GM21529 (cell line): ENCODE measurements around the gene NR2C1.
"Not testable (repeated sequence)": the region's sequence is repeated elsewhere in the genome, so short reads cannot be mapped to it uniquely, and the experiment has no call there.

ENCODE experiments used
- ATAC-seq: cut with Tn5 transposase; IDR thresholded peaks from one replicate; pipeline ENCODE4 v1.9.1; 2021; ENCODE audit not compliant: unreplicated experiment

The NR2C1 gene

DNA sequence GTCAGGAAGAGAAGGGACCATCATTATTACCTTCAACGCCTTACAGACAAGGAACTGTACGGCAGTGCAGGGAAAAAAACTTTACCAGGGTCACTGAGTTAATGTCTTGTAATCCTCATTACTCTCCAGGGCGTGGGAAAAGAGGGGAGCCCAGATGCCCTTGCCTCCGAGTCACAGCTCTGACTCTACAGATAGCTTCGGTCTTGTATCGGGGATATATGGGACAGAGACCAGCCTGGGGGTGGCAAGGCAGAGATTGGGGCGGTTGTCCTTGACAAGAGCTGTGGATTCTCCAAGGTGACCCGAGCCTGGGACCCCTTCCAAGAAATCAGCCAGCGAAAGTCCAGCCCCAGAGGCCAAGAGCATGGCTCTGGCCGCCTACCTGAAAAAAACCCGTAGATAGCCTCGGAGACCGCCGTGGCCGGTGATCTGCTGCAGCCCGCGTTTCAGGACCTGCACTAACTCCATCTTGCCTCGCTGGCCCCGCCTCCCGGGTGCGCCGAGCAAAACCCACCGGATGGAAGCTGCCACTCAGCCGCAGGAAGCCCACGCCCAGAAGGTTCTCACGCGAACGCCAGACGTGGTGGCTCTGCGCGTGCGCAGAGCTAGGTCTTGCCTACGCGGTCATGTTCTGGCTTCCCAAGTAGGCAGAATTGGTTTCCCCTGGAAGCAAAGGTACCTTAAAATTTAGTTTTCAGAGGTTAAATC lies 70.1 kb downstream of the NR2C1 start, which contains the start of gene NDUFA12:
NDUFA12 (minus strand) TSS at position 485 of the 708 bp plus-strand sequence; CDS start at position 468, 17 bp downstream.
- ATAC-seq: peak; percentile 99

DNA sequence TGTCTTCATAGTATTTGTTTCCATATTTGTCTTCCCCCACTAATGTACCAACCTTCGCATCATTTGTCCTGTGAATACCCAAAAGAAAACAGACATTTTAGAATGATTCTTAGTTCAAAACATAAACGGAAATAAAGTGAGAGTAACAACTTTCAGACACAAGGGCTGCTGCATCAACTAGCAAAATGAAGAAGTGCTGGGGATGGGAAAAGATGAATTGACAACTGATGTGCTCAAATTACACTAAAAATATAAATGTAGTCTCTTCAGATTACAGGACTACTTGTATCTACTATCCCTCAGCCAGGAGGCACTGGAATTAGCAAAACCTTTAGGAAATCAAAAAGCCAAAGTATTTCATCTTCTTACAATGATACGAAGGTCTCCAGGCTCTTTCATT lies 70.7 kb downstream of the NR2C1 start:
- ATAC-seq: no peak

DNA sequence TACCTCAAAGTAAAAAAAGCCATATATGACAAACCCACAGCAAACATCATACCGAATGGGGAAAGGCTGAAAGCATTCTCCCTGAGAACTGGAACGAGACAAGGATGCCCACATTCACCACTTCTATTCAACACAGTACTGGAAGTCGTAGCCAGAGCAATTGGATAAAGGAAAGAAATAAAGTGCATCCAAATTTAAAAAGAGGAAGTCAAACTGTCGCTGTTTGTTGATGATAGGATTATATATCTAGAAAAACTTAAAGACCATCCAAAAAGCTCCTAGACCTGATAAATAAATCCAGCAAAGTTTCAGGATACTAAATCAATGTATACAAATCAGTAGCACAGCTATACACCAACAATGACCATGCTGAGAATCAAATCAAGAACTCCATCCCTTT lies 75.1 kb downstream of the NR2C1 start:
- no peak for ATAC-seq

DNA sequence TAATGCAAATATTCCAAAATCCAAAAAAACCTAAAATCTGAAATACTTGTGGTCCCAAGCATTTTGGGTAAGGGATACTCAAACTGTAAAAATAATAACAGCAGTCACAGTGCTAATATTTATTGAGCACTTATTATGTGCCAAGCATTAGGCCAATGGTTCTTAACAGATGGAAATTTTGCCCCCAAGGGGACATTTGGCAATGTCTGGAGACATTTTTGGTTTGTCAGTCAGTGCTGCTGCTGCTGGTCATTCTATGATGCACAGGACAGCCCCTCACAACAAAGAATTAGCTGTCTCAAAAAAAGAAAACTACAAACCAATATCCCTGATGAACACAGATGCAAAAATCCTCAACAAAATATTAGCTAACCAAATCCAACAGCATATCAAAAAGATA lies 75.7 kb downstream of the NR2C1 start:
- ATAC-seq: no peak

DNA sequence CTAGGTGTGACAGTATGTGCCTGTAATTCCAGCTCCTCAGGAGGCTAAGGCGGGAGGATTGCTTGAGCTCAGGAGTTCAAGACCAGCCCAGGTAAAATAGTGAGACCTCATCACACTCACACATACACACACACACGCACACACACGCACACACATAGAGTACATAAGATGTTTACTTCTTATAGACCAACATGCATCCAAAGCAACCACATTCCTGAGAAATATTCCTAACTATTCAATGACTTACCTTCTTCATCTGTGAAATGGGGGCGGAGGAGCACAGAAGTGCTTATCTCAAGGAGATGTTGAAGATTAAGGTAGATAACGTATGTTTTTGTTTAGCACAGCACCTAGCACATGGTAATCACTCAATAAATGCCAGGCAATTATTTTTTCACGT lies 76.4 kb downstream of the NR2C1 start:
- no peak for ATAC-seq

DNA sequence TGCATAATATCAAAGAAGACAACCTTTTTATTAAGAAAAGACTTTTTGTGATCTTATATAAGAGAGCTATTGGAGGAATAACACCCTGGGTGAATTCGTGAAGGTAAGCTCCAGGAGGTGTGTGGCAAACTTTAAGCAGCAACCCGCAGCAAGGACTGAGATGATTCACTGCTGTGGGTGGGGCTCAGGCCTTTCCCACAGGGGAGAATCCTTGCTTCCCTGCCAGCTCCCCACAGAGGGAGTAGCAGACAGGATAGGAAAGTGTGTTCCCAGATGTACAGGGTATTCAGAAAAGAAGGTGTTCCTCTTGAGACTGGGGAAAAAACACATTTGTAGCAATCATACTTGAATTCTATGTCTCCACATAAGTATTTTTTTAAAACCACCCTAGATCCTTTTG lies 79.1 kb downstream of the NR2C1 start:
- ATAC-seq: no peak

DNA sequence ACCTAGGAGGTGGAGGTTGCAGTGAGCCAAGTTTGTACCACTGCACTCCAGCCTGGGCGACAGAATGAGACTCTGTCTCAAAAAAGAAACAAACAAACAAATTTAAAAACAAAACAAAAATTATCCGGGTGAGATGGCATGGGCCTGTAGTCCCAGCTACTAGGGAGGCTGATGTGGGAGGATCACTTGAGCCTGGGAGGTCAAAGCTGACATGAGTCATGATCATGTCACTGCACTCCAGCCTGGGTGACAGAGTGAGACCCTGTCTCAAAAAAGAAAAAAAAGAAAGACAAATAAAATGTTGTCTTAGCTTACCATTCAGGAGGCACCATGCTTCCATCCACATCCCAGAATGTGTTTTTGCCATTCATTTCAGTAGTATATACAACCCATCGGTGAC lies 79.6 kb downstream of the NR2C1 start:
- not testable (repeated sequence) for ATAC-seq

DNA sequence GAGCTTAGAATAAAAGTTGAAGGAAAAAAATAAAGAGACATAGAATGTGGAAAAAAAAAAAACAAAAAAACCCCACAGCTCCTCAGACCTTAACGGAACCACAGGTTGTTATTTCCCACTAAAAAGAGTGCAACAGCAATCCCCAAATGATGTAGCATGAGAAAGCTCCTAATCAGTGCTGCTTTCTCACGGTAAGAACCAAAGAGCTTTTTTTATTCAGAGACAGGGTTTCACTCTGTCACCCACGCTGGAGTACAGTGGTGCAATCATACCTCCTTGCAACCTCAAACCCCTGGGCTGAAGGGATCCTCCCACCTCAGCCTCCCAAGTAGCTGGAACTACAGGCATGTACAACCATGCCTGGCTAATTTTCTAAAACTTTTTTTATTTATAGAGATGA lies 83.2 kb downstream of the NR2C1 start:
- ATAC-seq: no peak

DNA sequence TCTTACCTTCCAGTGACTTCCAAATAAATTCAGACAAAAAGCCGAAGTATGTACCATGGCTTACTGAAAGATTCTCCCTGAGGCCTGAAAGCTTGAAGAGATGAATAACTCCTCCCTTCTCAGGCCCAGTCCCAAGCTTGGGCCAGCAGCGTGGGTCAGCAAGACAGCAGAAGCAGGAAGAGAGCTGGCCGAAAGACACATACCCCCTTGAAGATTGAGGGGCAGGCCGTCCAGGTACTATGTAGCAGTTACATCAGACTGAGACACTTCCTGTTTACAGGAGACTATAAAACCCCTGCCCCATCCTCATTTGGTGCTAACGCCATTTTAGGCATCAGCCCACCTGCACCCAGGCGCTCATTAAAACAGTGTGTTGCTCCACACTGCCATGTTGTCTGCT lies 84.9 kb downstream of the NR2C1 start:
- ATAC-seq: no peak

DNA sequence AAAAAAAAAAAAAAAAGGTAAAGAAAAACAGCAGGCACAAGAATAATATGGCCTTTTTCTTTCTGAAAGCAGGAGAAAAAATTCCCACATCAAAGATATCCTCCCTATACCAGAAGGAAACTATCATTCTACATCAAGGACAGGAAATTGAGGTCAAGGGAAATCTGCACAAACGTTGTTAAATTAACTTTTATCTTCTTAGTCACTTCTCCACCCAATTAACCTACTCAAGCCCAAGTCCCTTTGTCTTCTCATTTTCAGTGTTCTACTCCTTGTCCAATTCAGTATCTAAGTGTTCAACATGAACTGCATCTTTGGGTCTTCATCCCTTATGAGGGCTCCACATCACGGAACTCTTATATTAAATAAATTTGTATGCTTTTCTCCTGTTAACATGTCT lies 85.6 kb downstream of the NR2C1 start:
- ATAC-seq: no peak

DNA sequence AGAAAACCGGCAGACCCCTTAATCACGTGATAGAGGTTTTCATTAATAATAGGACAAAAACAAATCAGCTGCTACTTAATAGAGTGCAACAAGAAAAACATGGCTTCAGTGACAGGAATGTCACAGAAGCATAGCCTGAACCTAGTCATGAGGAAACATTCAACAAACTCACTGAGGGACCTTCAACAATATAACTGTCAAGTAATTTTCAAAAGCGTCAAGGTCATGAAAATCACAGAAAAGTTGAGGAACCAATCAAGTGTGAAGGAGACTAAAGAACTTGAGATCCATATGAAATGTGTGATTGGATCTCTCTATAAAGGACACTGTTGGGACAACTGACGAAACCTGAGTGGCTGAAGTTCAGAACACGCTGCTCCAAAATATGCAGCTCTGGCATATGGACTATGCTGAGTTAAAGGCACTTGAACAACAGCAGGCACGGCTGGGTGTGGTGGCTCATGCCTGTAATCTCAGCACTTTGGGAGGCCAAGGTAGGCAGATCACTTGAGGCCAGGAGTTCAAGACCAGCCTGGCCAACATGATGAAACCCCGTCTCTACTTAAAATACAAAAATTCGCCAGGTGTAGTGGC lies 86.2 kb downstream of the NR2C1 start:
- no peak for ATAC-seq

DNA sequence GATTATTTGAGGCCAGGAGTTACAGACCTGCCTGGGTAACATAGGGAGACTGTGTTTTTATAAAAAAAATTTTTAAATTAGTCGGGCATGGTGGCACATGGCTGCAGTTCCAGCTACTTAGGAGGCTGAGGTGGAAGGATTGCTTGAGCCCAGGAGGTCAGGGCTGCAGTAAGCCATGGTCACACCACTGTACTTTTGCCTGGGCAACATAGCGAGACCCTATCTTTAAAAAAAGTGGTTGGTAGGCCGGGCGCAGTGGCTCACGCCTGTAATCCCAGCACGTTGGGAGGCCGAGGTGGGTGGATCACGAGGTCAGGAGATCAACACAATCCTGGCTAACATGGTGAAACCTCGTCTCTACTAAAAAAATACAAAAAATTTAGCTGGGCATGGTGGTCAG lies 88.3 kb downstream of the NR2C1 start:
- not testable (repeated sequence) for ATAC-seq

DNA sequence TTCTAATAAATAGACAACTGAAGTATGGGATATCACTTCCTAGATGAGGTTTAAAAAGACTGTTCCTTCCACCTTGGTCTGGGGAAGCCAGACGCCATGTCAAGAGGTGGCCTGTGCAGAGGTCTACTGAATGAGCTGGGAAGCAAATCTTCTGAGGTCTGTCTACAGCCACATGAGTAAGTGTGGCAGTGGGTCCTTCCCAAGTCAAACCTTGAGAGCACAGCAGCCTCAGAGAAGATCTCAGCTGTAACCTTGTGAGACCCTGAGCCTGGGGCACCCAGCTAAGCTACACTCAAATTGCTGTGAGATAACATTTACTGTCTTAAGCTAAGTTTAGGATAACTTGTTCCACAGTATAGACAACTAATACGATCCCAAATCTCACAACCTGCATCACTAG lies 90.1 kb downstream of the NR2C1 start:
- no peak for ATAC-seq

DNA sequence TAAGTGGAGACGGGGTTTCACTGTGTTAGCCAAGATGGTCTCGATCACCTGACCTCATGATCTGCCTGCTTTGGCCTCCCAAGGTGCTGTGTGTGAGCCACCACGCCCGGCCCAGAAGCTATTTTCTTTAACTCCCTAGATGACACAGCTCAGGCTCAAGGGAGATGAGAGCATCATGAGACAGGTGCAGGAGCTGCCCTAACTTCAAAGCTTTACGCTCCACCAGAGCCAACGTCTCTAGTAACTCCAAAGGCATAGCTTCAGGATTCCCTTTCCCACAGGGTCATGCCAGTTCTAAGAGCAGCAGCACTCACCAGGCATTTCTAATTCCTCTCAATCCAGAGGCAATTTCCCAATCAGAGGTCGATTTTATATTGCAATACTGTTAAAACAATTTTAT lies 91.0 kb downstream of the NR2C1 start:
- ATAC-seq: no peak

DNA sequence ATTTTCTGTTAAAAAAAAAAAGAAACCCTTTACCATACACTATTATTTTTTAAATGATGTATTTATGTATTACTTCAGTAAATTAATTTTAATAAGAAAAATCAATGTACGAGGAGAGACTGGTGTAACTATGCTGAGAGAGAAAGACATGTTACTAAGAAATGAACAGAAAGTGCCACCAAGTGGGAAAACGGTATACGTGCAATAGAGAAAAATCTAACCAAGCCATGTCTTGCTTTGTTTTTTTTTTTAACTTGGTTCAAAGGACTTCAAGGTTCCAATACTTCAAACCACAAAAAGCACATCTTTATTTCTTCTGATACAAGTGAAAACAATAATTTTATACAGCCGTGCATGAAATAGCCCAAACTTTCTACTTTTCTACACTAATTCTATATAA lies 92.8 kb downstream of the NR2C1 start:
- ATAC-seq: no peak

DNA sequence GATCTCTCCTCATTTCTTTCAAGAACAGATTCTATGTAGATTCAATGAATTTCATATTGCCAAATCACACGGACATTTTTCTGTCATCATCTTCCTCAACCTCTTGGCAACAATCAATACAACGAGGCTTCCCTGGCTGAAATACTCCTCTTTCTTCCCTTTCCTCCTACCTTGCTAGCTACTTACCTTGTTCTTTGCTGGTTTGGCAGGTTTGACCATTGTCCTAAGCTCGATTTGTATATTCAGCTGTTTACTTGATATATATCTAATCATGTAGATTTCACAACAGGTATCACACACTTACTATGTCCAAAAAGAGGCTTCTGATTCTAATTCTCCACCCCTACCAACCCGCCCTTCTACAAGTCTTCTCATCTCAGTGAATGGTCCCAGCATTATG lies 93.5 kb downstream of the NR2C1 start:
- no peak for ATAC-seq

DNA sequence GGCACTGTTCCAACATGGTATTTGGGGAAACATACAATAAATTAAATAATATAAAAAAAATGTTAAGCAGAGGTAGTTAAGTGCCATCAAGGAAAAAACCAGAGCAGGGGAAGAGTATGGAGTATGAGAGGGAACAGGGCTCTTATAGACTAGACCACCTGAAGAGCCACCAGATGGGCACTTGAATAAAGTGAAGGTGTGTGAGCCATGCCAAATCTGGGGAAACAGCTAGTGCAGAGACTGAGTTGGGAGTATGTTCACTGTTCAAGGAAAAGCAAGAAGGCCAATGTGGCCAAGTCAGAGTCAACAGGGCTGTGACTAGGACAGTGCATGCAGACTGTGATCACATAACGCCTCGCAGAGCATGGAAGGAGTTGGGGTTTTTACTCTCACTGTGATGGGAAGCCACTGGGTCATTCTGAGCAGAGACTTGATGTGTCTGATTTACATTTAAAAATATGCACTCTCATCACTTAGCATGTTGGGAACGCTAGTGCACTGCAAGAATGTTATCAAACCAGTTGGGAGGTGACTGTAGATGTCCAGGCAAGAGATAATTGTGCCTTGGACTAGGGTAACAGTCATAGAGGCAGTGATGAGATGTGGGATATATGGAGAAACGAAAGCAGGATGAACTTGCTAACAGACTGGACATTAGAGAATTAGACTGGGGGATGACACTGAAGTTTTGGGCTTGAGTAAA lies 95.5 kb downstream of the NR2C1 start:
- ATAC-seq: no peak

DNA sequence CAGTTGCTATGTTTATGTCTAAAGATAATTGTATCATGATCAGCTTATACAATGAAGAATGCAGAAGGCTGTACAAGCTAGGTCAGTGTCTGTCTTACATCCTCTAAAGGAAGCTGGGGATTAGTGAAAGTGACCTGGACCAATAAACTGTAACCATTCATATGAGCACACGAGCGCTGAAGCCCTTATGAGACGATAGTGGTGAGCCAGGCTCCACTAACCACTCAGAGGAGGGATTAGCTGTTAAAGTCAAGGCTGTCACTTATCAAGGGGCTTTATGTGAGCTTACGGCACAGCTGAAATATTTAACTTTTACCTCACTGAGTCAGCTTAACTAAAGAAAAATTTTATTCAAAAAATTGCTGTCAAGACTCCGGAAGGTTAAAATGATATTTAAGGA lies 100.2 kb downstream of the NR2C1 start:
- ATAC-seq: no peak

DNA sequence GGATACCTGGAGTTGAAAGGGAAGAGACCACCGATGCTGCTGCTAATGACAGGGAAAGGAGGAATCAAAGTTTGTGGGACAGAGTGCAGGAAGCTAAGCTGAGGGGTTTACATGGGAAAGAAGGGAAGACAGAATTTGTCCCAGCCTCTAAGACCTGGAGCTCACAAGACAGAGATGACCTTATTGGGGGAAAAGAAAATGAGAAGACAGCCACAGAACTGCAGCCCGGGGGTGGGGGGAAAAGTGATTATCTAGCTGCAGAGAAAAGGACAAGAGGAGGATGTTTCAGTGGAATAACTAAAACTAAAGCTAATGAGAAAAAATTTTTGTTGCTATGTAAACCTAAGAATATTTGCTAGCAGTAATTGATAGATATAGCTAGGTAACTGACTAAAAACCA lies 100.6 kb downstream of the NR2C1 start:
- ATAC-seq: no peak

DNA sequence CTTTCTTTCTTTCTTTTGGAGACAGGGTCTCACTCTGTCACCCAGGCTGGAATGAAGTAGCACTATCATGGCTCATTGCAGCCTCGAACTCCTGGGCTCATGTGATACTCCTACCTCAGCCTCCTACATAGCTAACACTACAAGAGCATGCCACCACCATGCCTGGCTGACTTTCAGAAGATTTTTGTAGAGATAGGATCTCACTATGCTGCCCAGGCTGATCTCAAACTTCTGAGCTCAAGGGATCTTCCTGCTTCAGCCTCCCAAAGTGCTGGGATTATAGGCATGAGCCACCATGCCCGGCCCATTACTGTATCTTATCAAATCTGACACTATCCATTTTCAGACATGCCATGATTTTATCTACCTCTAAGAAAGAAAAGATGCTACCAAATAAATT lies 101.5 kb downstream of the NR2C1 start:
- ATAC-seq: no peak

DNA sequence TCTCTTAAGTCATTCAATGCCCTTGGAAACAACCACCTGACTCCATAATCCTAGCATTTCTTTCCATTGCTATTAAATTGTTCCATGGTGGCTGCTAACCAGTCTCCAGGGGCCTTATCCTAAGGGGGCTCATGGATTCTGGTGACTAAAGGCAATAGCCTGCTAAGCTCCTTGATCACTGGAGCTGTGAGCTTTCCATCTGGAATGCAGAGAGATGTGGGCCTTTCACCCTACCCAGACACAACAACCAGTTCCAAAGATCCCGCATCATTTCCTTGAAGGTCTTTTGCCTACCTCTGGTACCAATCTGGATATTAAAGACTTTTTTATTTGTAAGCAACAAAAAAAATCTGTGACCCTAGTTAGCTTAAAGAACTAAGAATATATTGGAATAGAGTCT lies 102.9 kb downstream of the NR2C1 start:
- ATAC-seq: no peak
